BJ (cell line): ENCODE measurements around the gene ANO1. TPM values are rescaled to one million over a fixed set of nuclear protein-coding genes. Genes with fewer than 3 reads are reported as not detected.
"Not testable (repeated sequence)": the region's sequence is repeated elsewhere in the genome, so short reads cannot be mapped to it uniquely, and the experiment has no call there.

ENCODE experiments used
- CTCF ChIA-PET: fragments of 350-600 bp; formaldehyde crosslinking; extraction: SDS; loops from one replicate; lab custom pipeline; 2021; ENCODE audit warnings: antibody characterized with exemption, inconsistent platforms; lab: Yijun Ruan, JAX
- POLR2A ChIA-PET: fragments of 300-600 bp; sonication (Branson Sonifier 250); formaldehyde crosslinking; extraction: SDS; loops from one replicate; lab custom pipeline; 2021; ENCODE audit warnings: antibody characterized with exemption; lab: Charles Lee
- DNase-seq: peaks from one replicate; pipeline ENCODE4 v3.0.0-alpha.2; 2011; ENCODE audit warnings: low read depth
- H3K27me3 ChIP-seq: 2 replicates; pipeline ENCODE4 v1.6.0; 2011; ENCODE audit warnings: low read length; ENCODE audit not compliant: control insufficient read depth, insufficient read depth
- H3K36me3 ChIP-seq: 2 replicates; pipeline ENCODE4 v1.5.1; 2011; ENCODE audit warnings: low read length; ENCODE audit not compliant: control insufficient read depth, insufficient read depth
- H3K4me3 ChIP-seq: 2 replicates; pipeline ENCODE4 v1.5.1; 2011; ENCODE audit warnings: low read depth, mild to moderate bottlenecking, control low read depth, low read length
- CTCF ChIP-seq: IDR thresholded peaks from 2 replicates; pipeline ENCODE4 v1.5.1; 2011; ENCODE audit warnings: low read depth, mild to moderate bottlenecking, control low read depth, inconsistent platforms, low read length, moderate library complexity; ENCODE audit not compliant: insufficient read depth
- polyA plus RNA-seq: library from polyadenylated mRNA; depleted of rRNA; stranded (reverse); fragments of >200 nt; gene quantifications from 2 replicates; pipeline ENCODE4 v1.2.3, GENCODE V29; 2011

The ANO1 gene
- polyA plus RNA-seq, 1 experiment, result 0.10 TPM

DNA sequence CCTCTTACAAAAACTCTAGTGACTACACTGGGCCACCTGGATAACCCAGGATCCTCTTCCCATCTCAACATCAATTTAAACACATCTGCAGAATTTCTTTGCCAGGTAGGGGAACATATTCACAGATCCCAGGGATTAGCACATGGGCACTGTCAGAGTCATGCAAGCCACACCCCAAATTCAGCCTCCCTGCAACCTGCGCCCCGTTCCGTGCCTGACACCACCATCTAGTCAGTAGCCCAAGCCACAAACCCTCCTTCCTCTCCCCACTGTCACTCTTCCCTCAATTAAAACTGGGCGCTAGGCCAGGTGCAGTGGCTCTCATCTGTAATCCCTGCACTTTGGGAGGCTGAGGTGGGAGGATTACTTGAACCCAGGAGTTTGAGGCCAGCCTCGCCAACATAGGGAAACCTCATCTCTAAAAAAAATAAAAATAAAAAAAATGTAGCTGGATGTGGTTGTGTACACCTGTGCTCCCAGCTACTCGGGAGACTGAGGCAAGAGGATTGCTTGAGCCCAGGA, 131.3 kb downstream of the ANO1 start:
- DNase-seq, result no peak
- Histone ChIP-seq H3K27me3 (no peaks in the 10 kb centered on the region), H3K36me3 (peaks cover 21% of the 10 kb centered on the region), H3K4me3 (no peak overlapping the region)
- no peak for TF ChIP-seq CTCF
- ChIA-PET POLR2A (no interaction called here), CTCF (interaction anchor here (0.6 kb wide), 1 partner anchor 307 kb away, joined by 3 read pairs; no protein-coding TSS in a partner anchor)

DNA sequence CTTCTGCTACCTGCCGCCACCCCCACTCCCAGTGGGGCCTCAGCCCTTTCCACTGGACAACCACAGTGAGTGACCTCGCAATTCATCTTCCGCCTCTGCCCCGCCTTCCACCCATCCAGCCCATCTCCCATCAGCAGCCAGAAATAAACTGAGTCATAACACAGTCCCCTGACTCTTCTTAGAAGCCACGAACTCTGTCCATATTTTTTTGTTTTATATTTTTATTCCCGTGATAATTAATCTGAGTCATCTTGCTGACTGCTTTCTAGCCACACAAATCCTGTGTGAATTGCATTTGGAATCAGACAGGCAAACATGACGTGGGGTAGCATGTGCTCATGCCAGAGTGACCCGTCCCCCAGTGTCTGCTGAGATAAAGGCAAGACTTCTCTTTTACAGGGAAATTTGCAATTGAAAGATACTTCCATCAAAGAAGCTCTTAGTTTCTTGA, 132.0 kb downstream of the ANO1 start:
- Histone ChIP-seq H3K27me3 (no peaks in the 10 kb centered on the region), H3K4me3 (no peak overlapping the region), H3K36me3 (peaks cover 18% of the 10 kb centered on the region)
- ChIA-PET CTCF (no interaction called here), POLR2A (no interaction called here)
- no peak for DNase-seq
- TF ChIP-seq CTCF, result no peak

DNA sequence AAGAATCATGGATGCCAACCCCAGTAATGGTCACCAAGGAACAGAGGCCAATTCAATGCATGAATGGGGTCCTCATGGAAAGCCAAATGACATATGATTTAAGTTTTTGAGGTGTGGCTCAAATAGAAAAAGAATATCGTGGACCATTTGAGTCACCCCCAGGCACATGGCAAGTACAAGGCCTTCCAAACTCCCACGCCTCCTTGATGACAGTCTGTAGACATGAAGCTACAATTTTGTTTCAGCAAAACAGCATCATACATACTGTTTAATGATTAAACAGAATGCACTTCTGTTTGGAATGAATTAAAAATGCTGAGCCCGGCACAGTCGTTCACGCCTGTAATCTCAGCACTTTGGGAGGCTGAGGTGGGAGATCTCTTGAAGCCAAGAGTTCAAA, 132.4 kb downstream of the ANO1 start:
- ChIA-PET CTCF (no interaction called here), POLR2A (no interaction called here)
- no peaks in the 10 kb centered on the region for H3K27me3 ChIP-seq
- DNase-seq, result no peak
- H3K4me3 ChIP-seq, result no peak overlapping the region
- H3K36me3 ChIP-seq, result peaks cover 17% of the 10 kb centered on the region
- no peak for TF ChIP-seq CTCF

GRCh38 chr11:70212227-70212811, 134.2 kb downstream of the ANO1 start:
- no peak for DNase-seq
- Histone ChIP-seq H3K27me3 (no peaks in the 10 kb centered on the region), H3K36me3 (peaks cover 7% of the 10 kb centered on the region), H3K4me3 (no peak overlapping the region)
- ChIA-PET CTCF (no interaction called here), POLR2A (no interaction called here)
- no peak for TF ChIP-seq CTCF

DNA sequence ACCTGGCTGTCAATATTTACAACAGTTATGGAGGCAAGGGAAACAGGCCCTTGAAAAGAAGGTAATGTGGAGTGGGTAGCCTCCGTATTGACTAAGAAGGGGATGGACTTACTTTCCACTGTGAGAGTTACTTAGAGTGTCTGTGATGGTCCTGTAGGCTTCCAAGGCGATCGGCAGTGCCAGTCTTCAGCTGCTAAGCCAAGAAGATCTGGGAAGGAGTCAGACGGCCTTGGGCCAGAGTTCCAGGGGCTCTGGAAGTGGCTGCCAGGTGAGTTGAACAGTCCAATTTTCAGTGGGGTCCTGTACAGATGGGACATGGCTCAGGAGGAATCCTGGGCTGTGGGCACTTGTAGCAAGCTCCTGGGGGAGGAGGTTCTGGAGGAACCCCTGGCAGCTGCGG, 139.3 kb downstream of the ANO1 start:
- POLR2A ChIA-PET, H3K27me3 ChIP-seq, H3K36me3 ChIP-seq, CTCF ChIA-PET, H3K4me3 ChIP-seq, DNase-seq: not testable (repeated sequence)

- CTCF ChIA-PET, DNase-seq, POLR2A ChIA-PET, H3K27me3 ChIP-seq, H3K36me3 ChIP-seq, H3K4me3 ChIP-seq: not testable (repeated sequence)
Measured at GRCh38 chr11:70218076-70218475, 140.0 kb downstream of the ANO1 start.
